Transverse colon (tissue), 3 donors: Measurements from ENCODE around the gene SLC25A47.

Experiments used
- CTCF ChIP-seq, 5 experiments: fragments of 200-600 bp in 3 of 5; fragments of 450-650 bp in 2 of 5; sonication (generic) in 3 of 5; IDR thresholded peaks; 1 replicate in 2 of 5; 2 replicates in 3 of 5; pipeline ENCODE4 v1.5.1; 2016 to 2017; ENCODE audit warnings: antibody characterized with exemption in 5 of 5, inconsistent platforms in 3 of 5, mild to moderate bottlenecking in 2 of 5, moderate library complexity in 1 of 5
- EP300 ChIP-seq: sonication (generic); formaldehyde crosslinking; IDR thresholded peaks from one replicate; pipeline ENCODE4 v1.6.1; 2017; ENCODE audit warnings: antibody characterized with exemption, low read depth
- POLR2A ChIP-seq: fragments of 450-650 bp; IDR thresholded peaks from one replicate; pipeline ENCODE4 v1.6.1; 2016; ENCODE audit warnings: antibody characterized with exemption, mild to moderate bottlenecking, moderate library complexity

GRCh38 chr14:100317389-100317788 lies 5.8 kb upstream of the SLC25A47 start:
- TF ChIP-seq POLR2A (no peak), CTCF (IDR thresholded peaks at IDR 0.05) (no peak), EP300 (no peak)
